VCaP (cell line): ENCODE data around the gene PMEPA1.

Experiments
- H3K27ac ChIP-seq: fragments of 450-650 bp; 2 replicates; pipeline ENCODE4 v1.5.1; 2017
- TF ChIP-seq, protein P1 (sequence below): fragments of 450-650 bp; conservative IDR thresholded peaks from 2 replicates; pipeline ENCODE4 v1.5.1; 2017; ENCODE audit warnings: mild to moderate bottlenecking, moderate library complexity

The PMEPA1 gene

DNA sequence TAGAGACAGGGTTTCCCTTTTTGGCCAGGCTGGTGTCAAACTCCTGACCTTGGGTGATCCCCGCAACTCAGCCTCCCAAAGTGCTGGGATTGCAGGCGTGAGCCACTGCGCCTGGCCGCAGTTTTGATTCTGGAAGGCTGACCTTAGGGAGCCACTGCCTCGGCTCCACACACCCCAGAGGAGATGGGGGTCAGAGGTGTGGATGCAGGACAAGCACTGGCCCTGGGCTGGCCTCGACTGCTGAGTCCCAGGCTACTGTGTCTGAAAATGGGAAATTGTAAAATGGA, 91.1 kb downstream of the PMEPA1 start:
- H3K27ac ChIP-seq: no peak overlapping the region
- TF ChIP-seq, protein P1, sequence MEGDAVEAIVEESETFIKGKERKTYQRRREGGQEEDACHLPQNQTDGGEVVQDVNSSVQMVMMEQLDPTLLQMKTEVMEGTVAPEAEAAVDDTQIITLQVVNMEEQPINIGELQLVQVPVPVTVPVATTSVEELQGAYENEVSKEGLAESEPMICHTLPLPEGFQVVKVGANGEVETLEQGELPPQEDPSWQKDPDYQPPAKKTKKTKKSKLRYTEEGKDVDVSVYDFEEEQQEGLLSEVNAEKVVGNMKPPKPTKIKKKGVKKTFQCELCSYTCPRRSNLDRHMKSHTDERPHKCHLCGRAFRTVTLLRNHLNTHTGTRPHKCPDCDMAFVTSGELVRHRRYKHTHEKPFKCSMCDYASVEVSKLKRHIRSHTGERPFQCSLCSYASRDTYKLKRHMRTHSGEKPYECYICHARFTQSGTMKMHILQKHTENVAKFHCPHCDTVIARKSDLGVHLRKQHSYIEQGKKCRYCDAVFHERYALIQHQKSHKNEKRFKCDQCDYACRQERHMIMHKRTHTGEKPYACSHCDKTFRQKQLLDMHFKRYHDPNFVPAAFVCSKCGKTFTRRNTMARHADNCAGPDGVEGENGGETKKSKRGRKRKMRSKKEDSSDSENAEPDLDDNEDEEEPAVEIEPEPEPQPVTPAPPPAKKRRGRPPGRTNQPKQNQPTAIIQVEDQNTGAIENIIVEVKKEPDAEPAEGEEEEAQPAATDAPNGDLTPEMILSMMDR: no peak

DNA sequence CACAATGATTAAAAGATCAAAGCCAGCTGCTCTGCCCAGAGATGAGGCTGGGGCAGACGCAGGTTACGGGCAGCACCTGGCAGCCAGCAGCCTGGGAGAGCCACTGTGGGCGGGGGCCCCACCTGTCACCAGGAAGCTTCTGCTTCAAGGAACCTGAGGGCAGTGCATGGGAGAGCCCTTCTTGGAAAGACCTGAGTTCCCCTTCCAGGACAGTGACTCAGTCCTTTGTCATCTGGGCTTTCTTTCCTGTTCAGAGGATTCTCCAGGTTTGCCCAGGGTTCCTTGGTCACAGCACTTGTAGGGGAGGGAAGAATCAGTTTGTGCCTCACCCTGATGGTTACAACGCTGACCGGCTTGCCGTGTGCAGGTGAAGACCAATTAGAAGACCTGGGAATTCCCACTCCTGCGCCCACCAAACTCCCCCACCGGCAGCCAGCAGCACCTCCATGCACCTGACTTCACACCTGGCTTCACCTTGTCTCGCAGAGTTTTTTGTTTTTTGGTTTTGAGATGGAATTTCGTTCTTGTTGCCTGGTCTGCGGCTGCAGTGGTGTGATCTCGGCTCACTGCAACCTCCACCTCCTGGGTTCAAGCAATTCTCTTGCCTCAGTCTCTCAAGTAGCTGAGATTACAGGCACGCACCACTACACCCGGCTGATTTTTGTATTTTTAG, 91.6 kb downstream of the PMEPA1 start:
- H3K27ac ChIP-seq: no peak overlapping the region
- TF ChIP-seq, protein P1: no peak

DNA sequence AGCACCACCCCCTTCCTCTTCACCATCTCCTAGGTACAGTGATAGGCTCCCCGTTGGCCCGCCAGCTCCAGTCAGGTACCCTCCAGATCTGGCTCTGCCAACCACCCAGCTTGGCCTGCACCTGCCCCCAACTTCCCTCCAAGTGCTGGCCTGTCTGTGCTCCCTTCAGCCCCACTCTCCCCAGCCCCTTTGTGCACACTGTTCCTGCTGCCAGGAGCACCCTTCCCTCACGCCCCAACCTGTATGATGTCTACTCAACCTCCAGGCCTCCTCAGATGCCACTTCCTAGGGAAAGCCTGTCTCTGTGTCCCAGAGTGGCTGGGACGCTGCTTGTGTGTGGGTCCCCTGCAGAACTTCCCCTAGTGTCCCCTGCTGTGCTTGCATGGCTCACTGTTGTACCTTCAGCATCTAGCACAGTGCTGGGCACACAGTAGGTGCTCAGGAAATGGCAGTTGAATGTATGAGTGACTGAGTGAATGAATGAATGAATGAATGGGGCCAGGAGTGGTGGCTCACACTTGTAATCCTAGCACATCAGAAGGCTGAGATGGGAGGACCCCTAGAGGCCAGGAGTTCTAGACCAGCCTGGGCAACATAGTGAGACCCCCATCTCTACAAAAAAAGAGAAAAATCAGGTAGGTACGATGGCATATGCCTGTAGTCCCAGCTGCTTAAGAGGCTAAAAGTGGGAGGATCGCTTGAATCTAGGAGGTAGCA, 92.6 kb downstream of the PMEPA1 start:
- H3K27ac ChIP-seq: no peak overlapping the region
- TF ChIP-seq, protein P1: no peak

DNA sequence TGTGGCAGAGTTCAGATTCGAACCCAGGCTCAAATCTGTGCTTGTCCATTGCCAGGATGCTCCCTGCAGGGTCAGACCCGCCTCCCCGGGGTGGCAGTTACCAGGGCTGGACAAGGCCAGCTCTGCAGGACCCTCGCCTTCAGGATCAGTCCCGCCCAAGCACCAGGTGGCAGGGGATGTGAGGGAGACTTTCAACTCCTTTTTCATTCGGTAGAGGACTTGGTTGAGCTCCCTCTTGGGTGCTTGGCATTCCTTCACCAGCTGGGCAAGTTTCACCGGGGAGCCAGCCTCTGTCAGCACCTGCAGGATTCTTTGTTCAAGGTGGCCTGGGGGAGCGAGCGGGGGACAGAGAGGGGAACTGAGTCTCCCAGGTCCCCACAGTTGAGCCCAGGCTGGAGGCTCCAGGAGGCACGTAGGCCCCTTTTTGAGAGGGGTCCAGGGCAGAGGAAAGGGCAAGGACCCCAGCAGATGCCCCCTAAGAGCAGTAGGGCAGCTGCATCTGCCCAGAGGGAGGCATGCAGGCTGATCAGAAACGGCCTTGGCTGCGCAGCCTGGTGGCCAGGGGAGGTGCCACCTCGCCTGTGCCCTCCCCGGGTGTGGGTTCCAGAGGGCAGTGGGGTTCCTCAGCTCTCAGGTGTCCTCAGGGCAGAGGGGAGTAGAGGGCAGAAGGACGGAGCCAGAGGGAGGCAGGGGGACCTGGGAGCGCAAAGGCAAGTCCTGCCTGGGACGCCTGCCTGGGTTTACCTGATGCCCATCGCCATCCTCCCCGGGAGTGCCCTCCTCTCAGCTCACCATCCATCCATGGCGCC, 93.5 kb downstream of the PMEPA1 start:
- no peak overlapping the region for H3K27ac ChIP-seq
- TF ChIP-seq, protein P1: no peak

DNA sequence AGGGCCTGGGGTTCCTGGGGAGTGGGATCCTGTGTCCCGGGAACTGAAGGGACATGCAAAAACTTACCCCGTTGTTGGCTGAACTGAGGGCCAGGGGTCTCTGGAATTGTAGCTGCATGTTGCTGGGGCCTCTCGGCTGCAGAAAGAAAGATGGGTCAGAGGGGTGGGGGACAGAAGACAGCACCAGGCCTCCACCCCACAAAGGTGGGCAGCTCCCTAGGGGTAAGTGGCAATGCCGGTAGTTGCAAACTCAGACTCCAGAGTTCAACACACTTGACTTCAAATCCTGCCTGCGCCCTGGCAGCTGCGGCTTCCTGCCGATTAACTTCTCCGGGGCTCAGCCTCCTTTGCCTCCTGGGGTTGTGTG, 94.4 kb downstream of the PMEPA1 start:
- no peak overlapping the region for H3K27ac ChIP-seq
- TF ChIP-seq, protein P1: no peak

DNA sequence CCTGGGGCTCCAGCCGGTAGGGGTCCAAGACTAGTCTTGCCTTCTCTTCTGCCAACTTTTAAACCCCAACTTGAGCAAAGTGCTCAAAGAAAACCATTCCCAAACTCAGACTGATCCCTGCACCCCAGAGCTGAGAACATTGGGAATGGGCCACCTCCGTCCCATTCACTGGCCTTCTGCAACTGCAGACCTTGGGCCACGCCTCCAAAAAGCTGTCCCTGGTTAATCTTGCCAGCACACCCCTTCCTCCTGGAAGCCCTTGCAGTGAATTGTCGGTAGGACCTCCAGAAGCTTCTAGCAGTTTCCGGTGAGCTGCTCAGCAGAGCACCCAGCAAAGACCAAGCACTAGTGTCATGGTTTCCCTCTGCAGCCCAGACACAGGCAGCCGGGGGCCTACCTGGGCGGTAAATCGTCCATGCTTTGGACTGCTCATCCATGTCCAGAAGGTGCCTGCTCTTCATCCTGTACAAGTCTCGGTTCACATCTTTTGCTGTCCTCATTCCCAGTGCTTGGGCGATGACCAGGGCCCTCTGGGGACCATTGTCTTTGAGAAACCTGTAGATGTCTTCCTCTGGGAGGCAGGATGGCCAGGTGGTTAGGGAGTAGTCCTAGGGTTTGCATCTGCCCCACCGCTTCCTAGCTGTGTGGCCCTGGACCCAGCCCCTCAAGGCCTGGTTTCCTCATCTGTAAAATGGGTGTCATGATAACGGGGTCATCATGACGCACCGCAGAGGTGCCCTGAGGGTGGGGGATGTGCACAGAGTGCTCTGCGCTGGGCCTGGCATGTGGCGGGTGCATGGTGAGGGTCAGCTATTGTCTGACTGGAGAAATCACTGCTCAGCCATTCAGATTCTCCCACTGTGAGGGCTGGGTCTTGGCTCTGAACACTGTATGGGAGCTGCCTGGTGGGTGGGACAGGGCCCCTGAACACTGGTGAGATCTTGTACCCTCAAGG, 95.0 kb downstream of the PMEPA1 start:
- no peak overlapping the region for H3K27ac ChIP-seq
- TF ChIP-seq, protein P1: no peak

DNA sequence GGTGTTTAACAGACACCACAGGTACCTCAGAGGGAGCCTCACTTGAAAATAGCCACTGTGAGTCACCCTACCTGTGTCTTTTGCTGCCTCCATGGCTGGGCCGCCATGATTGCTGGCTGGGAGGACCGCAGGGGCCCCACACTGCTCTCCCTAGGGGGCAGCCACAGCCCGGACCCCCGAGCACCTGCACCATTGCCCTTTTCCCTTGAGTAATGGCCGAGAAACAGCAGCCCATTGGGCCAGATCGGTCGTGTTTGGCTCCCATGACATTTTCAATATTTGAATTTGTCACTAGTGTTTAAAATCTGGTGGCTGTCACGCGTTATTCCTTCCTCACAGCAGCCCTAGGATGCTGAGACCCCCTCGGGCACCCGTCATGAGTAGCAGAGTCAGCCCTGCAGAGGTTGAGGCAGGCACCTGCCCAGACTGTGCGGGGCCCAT, 96.3 kb downstream of the PMEPA1 start:
- TF ChIP-seq, protein P1: no peak
- H3K27ac ChIP-seq: no peak overlapping the region
